CD4-positive, alpha-beta memory T cell (primary cell): Measurements from ENCODE around the gene TRAF6. TPM values are rescaled to one million over a fixed set of nuclear protein-coding genes. Genes with fewer than 3 reads are reported as not detected.
"Not testable (repeated sequence)": the region's sequence is repeated elsewhere in the genome, so short reads cannot be mapped to it uniquely, and the experiment has no call there.

Source experiments
- CTCF ChIA-PET: fragments of 350-600 bp; sonication (Branson Sonifier 250); formaldehyde crosslinking; loops from one replicate; lab custom pipeline; 2021; ENCODE audit warnings: inconsistent platforms; ENCODE audit not compliant: partially characterized antibody; lab: Charles Lee
- POLR2A ChIA-PET: fragments of 350-600 bp; sonication (Branson Sonifier 250); formaldehyde crosslinking; loops from one replicate; lab custom pipeline; 2021; ENCODE audit not compliant: partially characterized antibody; lab: Charles Lee
- DNase-seq, 5 donors: peaks; one replicate each; pipeline versions ENCODE4 v3.0.0 to v3.0.0-alpha.2; 2020 to 2022; ENCODE audit warnings: mixed read lengths in 1 of 5
- H3K27ac ChIP-seq: one replicate; pipeline ENCODE4 v1.7.0; 2013; ENCODE audit warnings: low read depth, low read length
- H3K27me3 ChIP-seq: 2 replicates; pipeline ENCODE4 v1.7.0; 2013; ENCODE audit warnings: mild to moderate bottlenecking, low read length, moderate library complexity; ENCODE audit not compliant: insufficient read depth
- H3K36me3 ChIP-seq: 2 replicates; pipeline ENCODE4 v1.7.0; 2013; ENCODE audit warnings: mild to moderate bottlenecking, low read length, moderate library complexity; ENCODE audit not compliant: insufficient read depth
- H3K4me1 ChIP-seq: 2 replicates; pipeline ENCODE4 v1.7.0; 2013; ENCODE audit warnings: mild to moderate bottlenecking, low read length, moderate library complexity; ENCODE audit not compliant: insufficient read depth
- H3K4me3 ChIP-seq, 2 donors: one replicate each; pipeline ENCODE4 v1.7.0; 2013; ENCODE audit warnings: low read length in 2 of 2, mild to moderate bottlenecking in 1 of 2
- H3K9me3 ChIP-seq, 2 donors: one replicate each; pipeline ENCODE4 v1.7.0; 2013; ENCODE audit warnings: low read length in 2 of 2, control low read depth in 1 of 2; ENCODE audit not compliant: control insufficient read depth in 1 of 2
- H3K27ac Mint-ChIP-seq, 7 donors: one replicate each; pipeline ENCODE4 v1.8.0; 2020 to 2021; ENCODE audit warnings: mixed read lengths in 7 of 7, mild to moderate bottlenecking in 6 of 7, inconsistent platforms in 3 of 7, moderate library complexity in 3 of 7
- H3K27me3 Mint-ChIP-seq, 2 donors: one replicate each; pipeline ENCODE4 v1.8.0; 2020 to 2021; ENCODE audit warnings: mixed read lengths in 2 of 2
- H3K36me3 Mint-ChIP-seq, 2 donors: one replicate each; pipeline ENCODE4 v1.8.0; 2020 to 2021; ENCODE audit warnings: mixed read lengths in 2 of 2, inconsistent platforms in 1 of 2, mild to moderate bottlenecking in 1 of 2
- H3K4me1 Mint-ChIP-seq, 4 donors: one replicate each; pipeline ENCODE4 v1.8.0; 2020 to 2021; ENCODE audit warnings: mixed read lengths in 4 of 4, mild to moderate bottlenecking in 1 of 4
- H3K4me3 Mint-ChIP-seq, 8 donors: one replicate each; pipeline ENCODE4 v1.8.0; 2020 to 2021; ENCODE audit warnings: mixed read lengths in 8 of 8, mild to moderate bottlenecking in 7 of 8, moderate library complexity in 6 of 8, inconsistent platforms in 3 of 8
- H3K9me3 Mint-ChIP-seq, 8 donors: one replicate each; pipeline ENCODE4 v1.8.0; 2020 to 2021; ENCODE audit warnings: mixed read lengths in 8 of 8, mild to moderate bottlenecking in 5 of 8, inconsistent platforms in 3 of 8, moderate library complexity in 1 of 8
- intact Hi-C: fragments of 100-400 bp; cut with micrococcal nuclease; formaldehyde crosslinking; loops from one replicate; pipeline ENCODE4 v1.15.1; 2023
- polyA plus RNA-seq, 2 donors: library from polyadenylated mRNA; unstranded; fragments of 300-500 nt; fragmentation: Illumina TruSeq; gene quantifications; one replicate each; pipeline ENCODE4 v1.2.3, GENCODE V29; 2021
- total RNA-seq, 2 experiments: library from RNA; stranded (reverse); gene quantifications; one replicate each; pipeline ENCODE4 v1.2.3, GENCODE V29; 2021

TRAF6 gene
- total and polyA plus RNA-seq, 4 experiments from 2014 or later, result 10.3 to 23.7 (median 17.1) TPM

DNA sequence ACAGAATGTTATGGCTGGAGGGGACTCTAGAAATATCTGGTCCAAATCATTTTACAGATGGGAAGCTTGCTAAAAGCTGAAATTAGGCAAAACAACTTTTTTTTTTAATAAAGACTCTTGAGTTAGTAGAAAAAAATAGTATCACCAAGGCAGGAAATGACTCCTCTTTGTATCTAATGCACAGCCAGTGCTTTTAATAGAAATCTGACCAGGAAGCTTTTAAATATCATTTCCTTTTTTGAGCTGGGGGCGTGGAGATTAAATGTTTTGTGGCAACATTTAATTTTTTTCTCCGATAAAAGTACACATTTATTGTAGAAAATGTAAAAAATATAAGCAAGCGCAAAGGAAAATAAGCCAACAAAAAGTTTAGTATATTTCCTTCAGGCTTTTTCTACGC, 22.5 kb downstream of the TRAF6 start:
- Histone ChIP-seq H3K27me3 (no peaks in the 10 kb centered on the region), H3K4me3 (no peak overlapping the region), H3K9me3 (no peaks in the 10 kb centered on the region), H3K4me1 (peaks cover 20% of the 10 kb centered on the region), H3K27ac (no peak overlapping the region), H3K36me3 (peaks cover 22% of the 10 kb centered on the region)
- Mint-ChIP-seq H3K9me3 (peaks cover 0 to 4% (median 0%) of the 10 kb centered on the region in 8 donors), H3K4me1 (peaks cover 16 to 52% (median 28%) of the 10 kb centered on the region in 4 donors), H3K27me3 (no peaks in the 10 kb centered on the region), H3K36me3 (peaks cover 51 to 69% of the 10 kb centered on the region in 2 donors), H3K4me3 (peak overlapping the region in 4 of 8 donors; percentile 35 to 70 (median 46)), H3K27ac (peak overlapping the region in 3 of 7 donors; percentile 14 to 48 (median 29))
- POLR2A ChIA-PET, result interaction anchor here (0.6 to 1.5 kb wide), 4 partner anchors 9 to 199 kb away, joined by 3 to 4 read pairs (median 3); partner anchors contain the start of genes COMMD9 and TRAF6
- DNase-seq, result no peak
- CTCF ChIA-PET, result interaction anchor here (0.9 to 3.2 kb wide), 9 partner anchors 9 to 222 kb away, joined by 3 to 21 read pairs (median 4); partner anchors contain the start of gene COMMD9
- intact Hi-C loops, result no loop called here

DNA sequence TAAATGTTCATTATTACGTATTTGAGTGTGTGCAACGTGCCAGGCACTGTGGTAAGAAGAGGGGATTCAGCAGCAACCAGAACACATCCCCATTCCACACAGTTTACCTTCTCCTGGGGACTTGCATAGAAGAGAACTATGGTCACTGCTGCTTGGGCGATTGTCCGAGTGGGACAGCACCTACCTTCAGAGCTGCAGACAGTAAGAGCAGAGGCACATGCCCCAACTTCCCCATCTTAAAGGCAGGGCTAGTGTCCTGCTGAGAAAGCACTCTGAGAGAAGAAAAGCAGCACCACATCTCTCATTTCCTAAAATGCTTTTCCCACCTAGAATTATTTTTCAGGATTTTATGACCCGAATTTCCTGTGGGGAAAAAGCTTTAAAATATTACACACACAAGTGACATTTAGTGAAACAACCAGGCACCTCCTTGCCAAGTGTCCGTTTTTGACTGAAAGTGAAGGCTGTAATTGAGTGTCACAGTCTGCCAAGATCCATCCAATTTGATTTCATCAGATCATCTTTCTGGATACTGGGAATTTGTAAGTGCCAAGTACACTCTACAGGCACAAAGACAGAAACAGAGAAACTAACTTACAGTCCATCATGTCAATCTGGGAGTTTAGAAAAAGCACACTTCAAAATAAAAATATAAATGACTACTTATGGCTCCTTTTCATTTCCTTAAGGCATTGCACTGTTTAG, 24.6 kb downstream of the TRAF6 start:
- Mint-ChIP-seq H3K36me3 (peaks cover 34 to 54% of the 10 kb centered on the region in 2 donors), H3K27ac (no peak overlapping the region), H3K4me1 (peaks cover 10 to 45% (median 24%) of the 10 kb centered on the region in 4 donors), H3K9me3 (peaks cover 0 to 4% (median 0%) of the 10 kb centered on the region in 8 donors), H3K4me3 (no peak overlapping the region), H3K27me3 (no peaks in the 10 kb centered on the region)
- H3K36me3 ChIP-seq, result peaks cover 13% of the 10 kb centered on the region
- no peaks in the 10 kb centered on the region for H3K27me3 ChIP-seq
- no peaks in the 10 kb centered on the region for H3K9me3 ChIP-seq
- no peak for DNase-seq
- ChIA-PET POLR2A (no interaction called here), CTCF (interaction anchor here (1.4 to 2.0 kb wide), 3 partner anchors 132 to 193 kb away, joined by 4 to 8 read pairs (median 6); no protein-coding TSS in a partner anchor)
- peaks cover 20% of the 10 kb centered on the region for H3K4me1 ChIP-seq
- intact Hi-C loops, result no loop called here
- no peak overlapping the region for H3K27ac ChIP-seq
- H3K4me3 ChIP-seq, result no peak overlapping the region

DNA sequence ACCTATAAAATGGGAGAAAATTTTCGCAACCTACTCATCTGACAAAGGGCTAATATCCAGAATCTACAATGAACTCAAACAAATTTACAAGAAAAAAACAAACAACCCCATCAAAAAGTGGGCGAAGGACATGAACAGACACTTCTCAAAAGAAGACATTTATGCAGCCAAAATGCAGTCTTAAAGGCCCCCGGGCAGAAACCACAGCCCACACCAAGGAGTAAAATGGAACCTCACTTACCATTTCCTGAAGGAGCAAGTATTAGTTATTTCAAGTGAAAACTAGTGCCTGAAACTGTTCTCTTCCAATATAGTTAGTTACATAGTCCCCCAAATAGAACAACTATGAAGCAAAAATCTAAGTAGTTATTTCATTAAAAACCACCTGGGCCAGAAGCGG, 27.0 kb downstream of the TRAF6 start:
- H3K27ac ChIP-seq, POLR2A ChIA-PET, DNase-seq, H3K4me3 ChIP-seq, H3K27me3 ChIP-seq, H3K4me1 ChIP-seq, intact Hi-C loops, H3K9me3 ChIP-seq, H3K36me3 ChIP-seq, H3K9me3 Mint-ChIP-seq, H3K27me3 Mint-ChIP-seq, CTCF ChIA-PET: not testable (repeated sequence)
- Mint-ChIP-seq H3K27ac (peak overlapping the region in 1 of 7 donors; percentile 41), H3K4me1 (peaks cover 9 to 28% (median 15%) of the 10 kb centered on the region in 4 donors), H3K4me3 (peak overlapping the region in 1 of 8 donors; percentile 11), H3K36me3 (peaks cover 18 to 36% of the 10 kb centered on the region in 2 donors)

DNA sequence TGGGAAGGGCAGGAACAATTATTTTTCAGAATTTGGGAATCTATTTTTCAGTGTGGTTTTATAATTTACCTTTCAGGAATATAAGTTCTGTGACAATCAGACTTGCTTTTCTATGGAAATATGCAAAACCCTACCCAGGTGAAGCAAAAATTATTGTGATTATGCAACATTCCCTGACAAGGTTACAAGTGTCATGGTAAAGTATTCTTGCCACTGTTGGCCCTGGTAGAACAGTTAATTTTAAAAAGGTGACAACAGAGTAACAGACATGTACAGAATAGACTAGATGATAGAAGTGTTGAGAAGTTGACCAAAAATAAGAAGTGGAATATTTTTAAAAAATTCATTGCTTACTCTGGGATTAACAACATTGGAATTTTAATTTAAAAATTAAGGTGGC, 29.2 kb downstream of the TRAF6 start:
- DNase-seq, result no peak
- ChIA-PET CTCF (interaction anchor here (1.3 to 6.4 kb wide), 8 partner anchors 7 to 189 kb away, joined by 4 to 139 read pairs (median 24); partner anchors contain the start of genes COMMD9 and TRAF6), POLR2A (no interaction called here)
- intact Hi-C loops, result no loop called here
- Mint-ChIP-seq H3K4me3 (no peak overlapping the region), H3K4me1 (peaks cover 3 to 16% (median 7%) of the 10 kb centered on the region in 4 donors), H3K27ac (no peak overlapping the region), H3K36me3 (peaks cover 17 to 18% of the 10 kb centered on the region in 2 donors), H3K27me3 (no peaks in the 10 kb centered on the region), H3K9me3 (peaks cover 0 to 4% (median 0%) of the 10 kb centered on the region in 8 donors)
- Histone ChIP-seq H3K27ac (no peak overlapping the region), H3K4me1 (no peaks in the 10 kb centered on the region), H3K36me3 (no peaks in the 10 kb centered on the region), H3K27me3 (no peaks in the 10 kb centered on the region), H3K4me3 (no peak overlapping the region), H3K9me3 (no peaks in the 10 kb centered on the region)

DNA sequence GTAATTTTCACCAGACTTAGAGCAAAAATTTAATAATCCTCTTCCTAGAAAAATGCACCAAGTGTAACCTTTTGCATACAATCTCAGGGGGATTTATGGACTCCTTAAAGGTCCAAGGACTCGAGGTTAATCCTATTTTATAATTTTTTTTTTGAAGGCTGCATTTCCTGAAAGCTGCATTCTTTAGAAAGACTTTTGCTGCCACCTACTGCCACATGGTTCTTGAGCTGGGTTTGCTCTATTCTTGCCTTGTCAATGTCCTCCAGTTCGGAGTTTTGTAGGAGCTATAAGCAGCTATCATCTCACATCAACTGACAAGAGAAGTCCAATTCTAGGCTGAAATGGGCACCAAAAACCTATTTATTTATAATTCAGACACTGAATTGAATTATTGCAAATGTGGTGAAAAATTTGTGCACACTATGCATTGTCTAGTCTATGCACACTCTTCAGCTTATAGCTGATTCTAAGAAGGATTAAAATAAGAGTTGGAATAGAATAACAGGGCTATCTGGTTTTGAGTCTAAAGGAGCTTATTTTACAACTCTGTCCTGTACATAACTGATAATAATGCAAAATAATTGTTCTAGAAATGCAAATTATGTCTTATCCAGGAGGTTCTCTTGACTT, 31.3 kb downstream of the TRAF6 start:
- no peak overlapping the region for H3K27ac ChIP-seq
- H3K4me3 Mint-ChIP-seq, result no peak overlapping the region
- no peaks in the 10 kb centered on the region for H3K27me3 ChIP-seq
- H3K4me3 ChIP-seq, result no peak overlapping the region
- H3K27me3 Mint-ChIP-seq, result no peaks in the 10 kb centered on the region
- H3K4me1 Mint-ChIP-seq, result peaks cover 3 to 8% (median 6%) of the 10 kb centered on the region in 4 donors
- peak overlapping the region in 1 of 7 donors; percentile 10 for H3K27ac Mint-ChIP-seq
- peaks cover 3 to 4% of the 10 kb centered on the region in 2 donors for H3K36me3 Mint-ChIP-seq
- H3K9me3 Mint-ChIP-seq, result peaks cover 0 to 4% (median 0%) of the 10 kb centered on the region in 8 donors
- POLR2A ChIA-PET, result interaction anchor here (0.9 to 2.4 kb wide), 7 partner anchors 8 to 187 kb away, joined by 3 to 24 read pairs (median 4); partner anchors contain the start of gene TRAF6
- DNase-seq, result peak in 4 of 5 donors; percentile 34 to 43 (median 40)
- no peaks in the 10 kb centered on the region for H3K9me3 ChIP-seq
- H3K36me3 ChIP-seq, result no peaks in the 10 kb centered on the region
- intact Hi-C loops, result loop anchor here (1.0 to 5.0 kb wide), 5 partner anchors 102 to 863 kb away; no protein-coding TSS in a partner anchor
- no peaks in the 10 kb centered on the region for H3K4me1 ChIP-seq
- CTCF ChIA-PET, result interaction anchor here (0.7 to 6.4 kb wide), 41 partner anchors 9 to 656 kb away, joined by 3 to 139 read pairs (median 5); partner anchors contain the start of genes COMMD9 and PRR5L

- CTCF ChIA-PET, result interaction anchor here (1.2 to 6.4 kb wide), 5 partner anchors 10 to 183 kb away, joined by 3 to 139 read pairs (median 5); partner anchors contain the start of gene COMMD9
Observed at GRCh38 chr11:36475192-36475591, 34.9 kb downstream of the TRAF6 start.

More at GRCh38 chr11:36475192-36475591, 34.9 kb downstream of the TRAF6 start:
- Histone ChIP-seq H3K27ac (no peak overlapping the region), H3K4me1 (no peaks in the 10 kb centered on the region), H3K36me3 (no peaks in the 10 kb centered on the region), H3K4me3 (no peak overlapping the region), H3K27me3 (no peaks in the 10 kb centered on the region), H3K9me3 (no peaks in the 10 kb centered on the region)
- intact Hi-C loops, result loop anchor here (5.0 kb wide), 1 partner anchor 98 kb away; no protein-coding TSS in a partner anchor
- Mint-ChIP-seq H3K4me1 (peaks cover 0 to 5% (median under 1%) of the 10 kb centered on the region in 4 donors), H3K36me3 (no peaks in the 10 kb centered on the region), H3K4me3 (no peak overlapping the region), H3K9me3 (no peaks in the 10 kb centered on the region), H3K27me3 (no peaks in the 10 kb centered on the region), H3K27ac (peak overlapping the region in 1 of 7 donors; percentile 49)
- DNase-seq, result no peak
- POLR2A ChIA-PET, result interaction anchor here (0.7 kb wide), 1 partner anchor 22 kb away, joined by 3 read pairs; no protein-coding TSS in a partner anchor
